Esophagus muscularis mucosa (tissue), 4 donors: ENCODE results near the gene ARHGAP15. TPM values are rescaled to one million over a fixed set of nuclear protein-coding genes. Genes with fewer than 3 reads are reported as not detected.

Source experiments
- DNase-seq: peaks from one replicate; pipeline ENCODE4 v3.0.0-alpha.2; 2017; ENCODE audit errors: extremely low spot score
- H3K27ac ChIP-seq, 4 donors: fragments of 200-600 bp; sonication (generic); replicated peaks in 1 of 4; 1 replicate in 3 of 4; 2 replicates in 1 of 4; pipeline ENCODE4 v1.5.1; 2016 to 2019; ENCODE audit warnings: mild to moderate bottlenecking in 1 of 4
- H3K27me3 ChIP-seq, 4 donors: fragments of 200-600 bp; sonication (generic); one replicate each; pipeline versions ENCODE4 v1.5.1 to v1.6.0; 2016 to 2019
- H3K36me3 ChIP-seq, 4 donors: fragments of 200-600 bp; sonication (generic); one replicate each; pipeline ENCODE4 v1.5.1; 2016 to 2019
- H3K4me1 ChIP-seq, 4 donors: fragments of 200-600 bp; sonication (generic); one replicate each; pipeline ENCODE4 v1.5.1; 2016 to 2019
- H3K4me3 ChIP-seq, 4 donors: fragments of 200-600 bp; sonication (generic); 1 replicate in 2 of 4; 2 replicates in 2 of 4; pipeline ENCODE4 v1.5.1; 2016 to 2019; ENCODE audit warnings: mild to moderate bottlenecking in 4 of 4, moderate library complexity in 1 of 4
- H3K9me3 ChIP-seq, 4 donors: fragments of 200-600 bp; sonication (generic); 1 replicate in 3 of 4; 2 replicates in 1 of 4; pipeline ENCODE4 v1.5.1; 2016 to 2019
- EP300 ChIP-seq: sonication (generic); formaldehyde crosslinking; IDR thresholded peaks from one replicate; pipeline ENCODE4 v1.6.1; 2017; ENCODE audit warnings: antibody characterized with exemption
- POLR2A ChIP-seq: fragments of 450-650 bp; IDR thresholded peaks from one replicate; pipeline ENCODE4 v1.6.1; 2017; ENCODE audit warnings: antibody characterized with exemption, moderate library complexity, mild to moderate bottlenecking, low read depth
- POLR2AphosphoS5 ChIP-seq, 2 donors: sonication (generic); formaldehyde crosslinking; IDR thresholded peaks; one replicate each; pipeline ENCODE4 v1.6.1; 2017; ENCODE audit warnings: antibody characterized with exemption in 2 of 2
- WGBS: methylation state at CpG from one replicate; pipeline ENCODE4 v1.1.5; 2018; 5-methylcytosine and 5-hydroxymethylcytosine counted together
- intact Hi-C: fragments of 100-400 bp; cut with DNase I; formaldehyde crosslinking; loops from one replicate; pipeline ENCODE4 v1.15.1; 2023
- total RNA-seq, 4 donors: library from RNA; depleted of rRNA; stranded (reverse); fragments of >200 nt; gene quantifications; one replicate each; pipeline versions ENCODE4 v1.1.0 to v1.2.1, GENCODE V29; 2016
- TF ChIP-seq, protein P1 (sequence below), 3 experiments: fragments of 200-600 bp in 2 of 3; fragments of 450-650 bp in 1 of 3; sonication (generic) in 2 of 3; IDR thresholded peaks; one replicate each; pipeline ENCODE4 v1.5.1; 2017 to 2019; ENCODE audit warnings: antibody characterized with exemption in 3 of 3, mild to moderate bottlenecking in 2 of 3, moderate library complexity in 1 of 3

Gene ARHGAP15
- total RNA-seq, 4 donors from 2014 or later: 5.4 to 13.3 (median 7.1) TPM

DNA sequence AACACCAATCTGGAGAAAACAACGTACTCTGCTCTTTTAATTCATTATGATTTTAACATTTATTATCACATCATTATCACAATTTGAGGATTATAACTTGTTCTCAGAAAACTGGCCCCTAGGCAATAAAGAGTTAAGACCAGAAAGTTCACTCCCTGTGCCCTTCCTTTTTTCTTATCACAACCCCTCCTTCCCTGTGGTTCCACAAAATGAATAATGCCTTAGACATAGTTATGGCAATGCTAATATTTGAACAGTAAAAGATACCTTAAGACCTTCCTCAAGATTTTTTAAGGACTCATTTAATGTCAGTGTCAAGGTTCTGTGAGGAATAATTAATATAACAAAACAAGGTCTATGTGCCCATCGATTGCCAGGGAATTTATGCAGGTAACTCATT, 596.2 kb downstream of the ARHGAP15 start:
- H3K9me3 ChIP-seq: no peaks in the 10 kb centered on the region
- 84% methylated on average over 2 of the region's 2 CpGs for WGBS
- peaks cover 0 to 3% (median 0%) of the 10 kb centered on the region in 4 donors for H3K27me3 ChIP-seq
- no peaks in the 10 kb centered on the region for H3K36me3 ChIP-seq
- no peak for DNase-seq
- no peaks in the 10 kb centered on the region for H3K4me1 ChIP-seq
- intact Hi-C loops: no loop called here
- H3K4me3 ChIP-seq: no peak overlapping the region
- H3K27ac ChIP-seq: no peak overlapping the region
- no peak for TF ChIP-seq POLR2A
- TF ChIP-seq POLR2AphosphoS5 (IDR thresholded peaks at IDR 0.05): no peak
- TF ChIP-seq, protein P1, sequence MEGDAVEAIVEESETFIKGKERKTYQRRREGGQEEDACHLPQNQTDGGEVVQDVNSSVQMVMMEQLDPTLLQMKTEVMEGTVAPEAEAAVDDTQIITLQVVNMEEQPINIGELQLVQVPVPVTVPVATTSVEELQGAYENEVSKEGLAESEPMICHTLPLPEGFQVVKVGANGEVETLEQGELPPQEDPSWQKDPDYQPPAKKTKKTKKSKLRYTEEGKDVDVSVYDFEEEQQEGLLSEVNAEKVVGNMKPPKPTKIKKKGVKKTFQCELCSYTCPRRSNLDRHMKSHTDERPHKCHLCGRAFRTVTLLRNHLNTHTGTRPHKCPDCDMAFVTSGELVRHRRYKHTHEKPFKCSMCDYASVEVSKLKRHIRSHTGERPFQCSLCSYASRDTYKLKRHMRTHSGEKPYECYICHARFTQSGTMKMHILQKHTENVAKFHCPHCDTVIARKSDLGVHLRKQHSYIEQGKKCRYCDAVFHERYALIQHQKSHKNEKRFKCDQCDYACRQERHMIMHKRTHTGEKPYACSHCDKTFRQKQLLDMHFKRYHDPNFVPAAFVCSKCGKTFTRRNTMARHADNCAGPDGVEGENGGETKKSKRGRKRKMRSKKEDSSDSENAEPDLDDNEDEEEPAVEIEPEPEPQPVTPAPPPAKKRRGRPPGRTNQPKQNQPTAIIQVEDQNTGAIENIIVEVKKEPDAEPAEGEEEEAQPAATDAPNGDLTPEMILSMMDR (IDR thresholded peaks at IDR 0.05): no peak
- TF ChIP-seq EP300: no peak

DNA sequence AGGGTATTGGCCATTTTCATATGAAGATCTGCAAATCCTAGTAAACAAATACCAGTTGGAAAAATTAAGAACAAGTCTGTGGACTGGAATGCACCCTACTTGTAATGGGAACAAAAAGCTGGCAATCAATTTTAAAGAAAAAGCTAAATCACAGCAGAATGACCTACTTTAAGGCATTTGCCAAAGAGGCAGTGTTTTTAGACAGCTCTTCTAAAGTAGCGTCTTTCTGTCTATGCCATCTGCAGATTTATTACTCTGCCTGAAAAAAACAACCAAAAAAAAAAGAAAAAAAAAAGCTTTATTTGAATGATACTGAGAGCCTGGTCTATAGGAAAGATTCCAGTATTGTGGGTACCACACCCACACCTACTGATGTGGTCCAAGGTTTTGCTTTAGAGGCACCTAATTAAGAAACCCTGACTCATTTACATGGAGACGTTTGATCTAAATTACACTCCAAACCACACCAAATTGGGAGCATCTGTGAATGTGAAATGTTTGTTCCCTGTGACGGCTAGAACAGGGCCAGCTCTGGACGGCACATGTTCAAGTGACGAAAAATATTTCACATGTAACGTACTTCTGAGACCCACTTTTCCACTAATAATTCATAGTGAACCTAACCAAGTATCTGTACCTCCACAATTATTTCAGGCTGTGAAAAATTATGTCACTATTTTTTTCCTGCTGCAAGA, 597.1 kb downstream of the ARHGAP15 start:
- no peak overlapping the region for H3K4me3 ChIP-seq
- H3K27ac ChIP-seq: no peak overlapping the region

DNA sequence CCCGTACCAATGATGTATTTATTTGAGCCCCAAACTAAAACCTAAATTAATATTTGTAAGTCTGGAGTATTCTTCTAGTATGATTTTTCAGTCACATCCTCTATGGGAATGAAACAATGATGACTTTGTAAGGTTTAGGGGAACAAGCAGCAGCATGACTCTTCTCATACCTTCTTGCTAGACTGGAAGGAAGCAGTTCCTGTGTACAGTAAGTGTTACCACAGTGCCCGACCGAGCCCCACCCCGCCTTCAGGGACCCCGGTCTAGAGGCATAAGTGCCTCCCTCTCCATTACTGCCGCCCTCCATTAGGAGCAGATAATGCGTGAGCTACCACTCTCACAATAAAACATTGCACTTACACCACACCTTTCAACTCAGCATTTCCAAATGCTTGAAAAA, 599.3 kb downstream of the ARHGAP15 start:
- no peak for TF ChIP-seq POLR2A
- WGBS: 85% methylated on average over 7 of the region's 7 CpGs
- no peak for DNase-seq
- H3K27ac ChIP-seq: no peak overlapping the region
- H3K4me1 ChIP-seq: no peaks in the 10 kb centered on the region
- H3K4me3 ChIP-seq: no peak overlapping the region
- H3K9me3 ChIP-seq: no peaks in the 10 kb centered on the region
- no peaks in the 10 kb centered on the region for H3K36me3 ChIP-seq
- peaks cover 0 to 3% (median 0%) of the 10 kb centered on the region in 4 donors for H3K27me3 ChIP-seq
- intact Hi-C loops: no loop called here

More for the DNA sequence above, 597.1 kb downstream of the ARHGAP15 start:
- no peaks in the 10 kb centered on the region for H3K4me1 ChIP-seq
- no peak for DNase-seq
- 87% methylated on average over 6 of the region's 6 CpGs for WGBS
- intact Hi-C loops: no loop called here
- TF ChIP-seq POLR2AphosphoS5 (IDR thresholded peaks at IDR 0.05) (no peak), POLR2A (no peak), EP300 (no peak)
- TF ChIP-seq, protein P1 (IDR thresholded peaks at IDR 0.05): no peak
- no peaks in the 10 kb centered on the region for H3K9me3 ChIP-seq
- H3K36me3 ChIP-seq: no peaks in the 10 kb centered on the region
- H3K27me3 ChIP-seq: peaks cover 0 to 3% (median 0%) of the 10 kb centered on the region in 4 donors

DNA sequence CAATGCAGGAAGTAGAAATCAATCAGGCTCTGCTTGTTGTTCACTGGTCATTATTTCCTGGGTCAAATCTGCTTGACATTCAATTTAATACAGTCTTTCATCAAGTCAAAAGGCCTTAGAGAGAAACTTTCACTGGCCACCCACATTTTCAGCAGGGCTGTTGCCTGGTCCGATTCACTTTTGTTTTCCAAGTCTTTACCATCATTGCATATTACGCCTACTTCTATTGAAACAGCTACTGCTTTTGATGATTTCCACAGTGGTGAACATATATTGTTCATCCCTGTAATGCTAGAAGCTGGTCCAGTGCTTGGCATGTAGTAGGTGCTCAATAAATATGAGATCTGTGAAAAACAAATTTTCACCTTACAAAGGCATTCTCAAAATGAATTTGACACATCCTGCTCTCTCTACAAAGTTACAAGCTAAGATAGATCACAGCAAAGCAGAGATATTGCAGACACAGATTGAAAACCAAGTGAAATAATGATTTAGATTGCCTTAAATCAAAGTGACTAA, 600.1 kb downstream of the ARHGAP15 start:
- DNase-seq: no peak
- intact Hi-C loops: no loop called here
- H3K27me3 ChIP-seq: peaks cover 0 to 3% (median 0%) of the 10 kb centered on the region in 4 donors
- TF ChIP-seq, protein P1 (IDR thresholded peaks at IDR 0.05): no peak
- TF ChIP-seq EP300: no peak
- no peak for TF ChIP-seq POLR2AphosphoS5 (IDR thresholded peaks at IDR 0.05)
- no peak for TF ChIP-seq POLR2A
- H3K9me3 ChIP-seq: no peaks in the 10 kb centered on the region
- H3K4me1 ChIP-seq: no peaks in the 10 kb centered on the region
- WGBS: 95% methylated on average over 2 of the region's 2 CpGs
- H3K27ac ChIP-seq: no peak overlapping the region
- no peak overlapping the region for H3K4me3 ChIP-seq
- H3K36me3 ChIP-seq: no peaks in the 10 kb centered on the region

DNA sequence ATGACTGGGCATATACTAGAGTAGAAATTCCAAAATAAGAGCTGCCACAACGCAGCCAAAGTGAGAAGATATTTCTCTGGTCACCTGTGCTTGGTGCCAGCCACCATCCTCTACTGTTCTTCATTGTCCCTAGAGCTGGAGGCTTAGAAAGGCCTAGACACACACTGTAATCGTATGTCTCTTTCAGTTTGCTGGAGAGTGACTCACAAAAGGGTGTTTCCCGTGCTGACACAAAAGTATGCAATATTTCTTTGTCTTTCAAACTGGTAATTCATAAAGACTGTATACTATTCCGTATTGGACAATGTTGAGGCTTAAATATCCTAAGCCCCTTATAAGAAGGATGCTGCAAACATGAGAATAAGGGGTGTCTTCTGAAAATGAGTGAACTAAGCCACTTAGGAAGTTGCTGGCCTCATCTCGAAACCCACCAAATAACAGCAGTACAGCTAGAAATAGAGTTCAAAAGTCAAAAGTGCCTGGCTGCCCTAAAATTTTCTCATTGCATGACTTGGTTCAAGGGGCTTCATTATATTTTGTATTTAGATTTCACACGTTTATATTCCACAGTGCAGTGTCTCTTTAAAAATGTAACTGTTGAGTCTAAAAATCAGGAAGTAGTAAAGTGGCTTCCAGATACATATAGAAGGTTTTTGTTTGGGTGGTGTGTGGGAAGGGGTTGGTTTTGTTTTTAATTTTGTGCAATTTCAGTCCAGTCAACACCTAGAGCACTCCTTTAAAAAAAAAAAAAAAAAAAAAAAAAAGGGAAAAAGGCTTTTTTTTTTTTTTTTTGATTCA, 601.1 kb downstream of the ARHGAP15 start:
- H3K27me3 ChIP-seq: peaks cover 0 to 3% (median 0%) of the 10 kb centered on the region in 4 donors
- H3K4me3 ChIP-seq: no peak overlapping the region
- H3K27ac ChIP-seq: no peak overlapping the region
- H3K9me3 ChIP-seq: no peaks in the 10 kb centered on the region
- no peaks in the 10 kb centered on the region for H3K4me1 ChIP-seq
- WGBS: 76% methylated on average over 6 of the region's 6 CpGs
- no peak for TF ChIP-seq POLR2AphosphoS5 (IDR thresholded peaks at IDR 0.05)
- no peak for TF ChIP-seq EP300
- TF ChIP-seq POLR2A: no peak
- TF ChIP-seq, protein P1 (IDR thresholded peaks at IDR 0.05): no peak
- no peak for DNase-seq
- intact Hi-C loops: no loop called here
- no peaks in the 10 kb centered on the region for H3K36me3 ChIP-seq
